UCSD-AML1 (cell line): ENCODE measurements around the gene MARCOL.

ENCODE experiments used
- DNase-seq: peaks from one replicate; lab custom pipeline; 2025; ENCODE audit not compliant: unreplicated experiment; lab: John Stamatoyannopoulos, UW

MARCOL gene

GRCh38 chr5:148238418-148238794, at the start of gene MARCOL:
Gene MARCOL (plus strand): TSS chr5:148238525. CDS start chr5:148238598, 73 bp downstream.
- no peak for DNase-seq

GRCh38 chr5:148191010-148191409, 47.3 kb upstream of the MARCOL start:
- no peak for DNase-seq

GRCh38 chr5:148193202-148193601, 45.1 kb upstream of the MARCOL start:
- no peak for DNase-seq

- DNase-seq, result no peak
Observed at GRCh38 chr5:148201151-148201550, 37.2 kb upstream of the MARCOL start.

DNA sequence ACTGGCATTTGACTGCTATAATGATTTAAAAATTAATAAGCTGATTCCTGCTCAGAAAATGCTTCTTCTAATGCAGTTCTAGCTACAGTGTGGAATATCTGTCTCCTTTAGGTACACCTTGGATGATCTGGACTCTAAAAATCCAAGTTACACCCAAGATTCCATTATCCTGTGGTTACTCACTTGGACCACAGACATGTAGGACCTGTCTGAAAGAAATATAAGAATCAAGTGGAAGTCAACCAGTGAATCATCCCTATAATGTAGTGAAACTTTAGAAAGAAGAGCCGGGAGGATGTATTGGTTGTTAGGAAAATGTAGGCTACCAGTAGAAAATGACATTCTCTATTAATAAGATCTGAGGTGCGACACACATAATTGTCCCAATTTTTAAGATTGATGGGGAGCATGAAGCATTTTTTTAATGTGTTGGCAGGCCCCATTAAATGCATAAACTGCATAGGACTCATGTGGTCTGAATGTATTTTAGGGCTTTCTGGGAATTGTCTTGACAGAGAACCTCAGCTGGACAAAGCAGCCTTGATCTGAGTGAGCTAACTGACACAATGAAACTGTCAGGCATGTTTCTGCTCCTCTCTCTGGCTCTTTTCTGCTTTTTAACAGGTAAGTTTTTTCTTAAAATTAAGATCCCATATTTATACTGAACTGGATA, 35.7 kb upstream of the MARCOL start, which contains the start of gene SPINK6:
TSS of gene SPINK6 (plus strand) at position 512 of the 673 bp plus-strand sequence. CDS start at position 567, 55 bp downstream.
- no peak for DNase-seq

DNA sequence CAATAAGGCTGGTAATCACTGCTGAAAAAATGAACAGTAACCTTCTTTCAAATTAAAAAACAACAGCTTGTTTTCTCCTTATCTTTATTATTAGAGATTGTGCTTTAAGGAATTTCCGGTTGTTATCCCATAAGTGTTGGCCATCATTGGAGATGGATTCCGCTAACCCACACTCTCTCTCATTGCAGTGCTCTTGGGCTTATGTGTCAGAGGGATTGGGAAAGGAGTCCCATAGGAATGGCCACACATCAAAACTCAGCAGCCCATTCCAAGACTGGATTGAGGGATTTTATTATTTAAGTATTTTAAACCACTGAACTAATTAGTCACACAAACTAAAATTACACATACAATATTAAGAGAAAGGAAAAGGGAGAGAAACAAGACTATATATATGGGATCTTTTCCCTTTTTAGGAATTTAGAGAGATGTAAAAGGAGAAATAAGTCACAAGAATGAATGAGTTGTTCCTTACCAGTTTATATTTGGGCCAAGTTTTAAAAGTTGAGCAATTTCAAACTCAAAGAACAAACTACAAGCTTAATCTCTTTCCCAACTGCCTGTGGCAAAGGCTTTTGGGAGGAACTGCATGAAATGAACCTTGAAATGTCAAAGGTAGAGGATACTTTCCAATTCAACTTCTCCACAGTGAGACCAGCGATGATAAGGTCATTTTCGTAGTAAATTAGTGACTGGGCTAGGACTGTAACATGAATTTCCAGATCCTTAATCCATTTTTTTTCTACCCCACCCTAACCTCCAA, 33.1 kb upstream of the MARCOL start:
- no peak for DNase-seq

- no peak for DNase-seq
Observed at GRCh38 chr5:148205865-148206264, 32.5 kb upstream of the MARCOL start.

GRCh38 chr5:148206620-148207019, 31.7 kb upstream of the MARCOL start:
- no peak for DNase-seq

DNA sequence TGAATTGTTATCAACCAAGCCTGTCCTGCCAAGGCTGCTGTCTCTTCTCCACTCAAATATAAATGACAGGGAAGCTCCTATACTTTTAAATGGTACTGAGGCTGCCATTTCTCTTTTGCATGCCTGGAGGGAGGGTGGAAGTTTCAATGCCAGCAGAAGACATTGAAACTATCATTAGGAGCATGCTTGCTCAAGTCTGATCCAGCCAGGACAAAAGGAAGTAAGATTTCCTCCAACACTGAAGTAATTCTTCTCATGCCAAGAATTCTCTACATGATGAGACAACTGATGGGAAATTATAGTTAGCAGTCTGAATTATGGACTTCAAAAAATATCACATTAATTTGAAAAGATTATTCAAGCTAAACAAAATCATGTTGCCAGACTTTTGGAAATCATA, 30.1 kb upstream of the MARCOL start:
- DNase-seq, result no peak

DNA sequence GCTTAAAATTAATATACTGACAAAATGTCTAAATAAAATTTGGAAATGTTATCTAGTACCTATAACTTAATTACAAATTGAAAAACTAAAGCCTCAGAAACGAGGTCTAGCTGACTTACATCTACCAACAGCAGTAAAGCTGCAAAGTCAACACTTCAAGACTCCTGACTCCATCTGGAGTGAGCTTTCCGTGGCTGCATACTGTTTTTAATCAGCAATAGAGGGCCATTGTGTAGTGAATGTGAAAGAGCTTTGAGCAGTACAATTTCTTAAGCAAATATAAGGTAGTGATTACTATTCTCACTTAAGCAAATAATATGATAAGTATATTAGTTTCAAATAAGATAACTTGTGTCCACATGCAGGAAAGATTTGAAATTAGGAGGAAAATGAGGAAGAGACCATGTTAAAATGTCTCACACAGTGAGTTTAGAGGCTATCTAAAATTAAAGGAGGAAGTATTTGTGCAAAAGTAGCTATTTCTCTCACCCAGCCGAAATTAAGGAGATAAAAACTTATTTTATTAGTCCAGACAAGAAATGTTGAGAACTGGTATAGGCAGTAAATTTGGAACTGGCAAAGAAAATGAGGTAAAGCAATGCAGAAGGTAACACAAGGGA, 29.1 kb upstream of the MARCOL start:
- DNase-seq, result no peak

DNA sequence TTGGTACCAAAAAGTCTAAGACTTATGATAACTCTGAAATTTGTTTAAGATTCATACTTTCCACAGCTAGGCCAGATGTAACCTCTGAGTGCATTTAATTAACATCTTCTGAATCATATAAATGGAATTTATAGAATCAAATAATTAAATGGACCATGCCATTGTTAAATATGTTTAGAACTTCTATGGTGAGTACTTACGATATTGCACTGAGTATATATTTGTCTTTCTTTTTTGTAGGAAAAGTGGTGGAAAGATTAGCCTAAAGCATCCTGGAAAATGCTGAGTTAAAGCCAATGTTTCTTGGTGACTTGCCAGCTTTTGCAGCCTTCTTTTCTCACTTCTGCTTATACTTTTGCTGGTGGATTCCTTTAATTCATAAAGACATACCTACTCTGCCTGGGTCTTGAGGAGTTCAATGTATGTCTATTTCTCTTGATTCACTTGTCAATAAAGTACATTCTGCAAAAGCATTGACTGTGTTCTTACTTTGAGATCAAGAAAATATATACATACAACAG, 23.6 kb upstream of the MARCOL start:
- no peak for DNase-seq

- DNase-seq, result no peak
Observed at GRCh38 chr5:148221508-148221907, 16.8 kb upstream of the MARCOL start.

- DNase-seq, result no peak
Observed at GRCh38 chr5:148224117-148224742, 14.1 kb upstream of the MARCOL start.

DNA sequence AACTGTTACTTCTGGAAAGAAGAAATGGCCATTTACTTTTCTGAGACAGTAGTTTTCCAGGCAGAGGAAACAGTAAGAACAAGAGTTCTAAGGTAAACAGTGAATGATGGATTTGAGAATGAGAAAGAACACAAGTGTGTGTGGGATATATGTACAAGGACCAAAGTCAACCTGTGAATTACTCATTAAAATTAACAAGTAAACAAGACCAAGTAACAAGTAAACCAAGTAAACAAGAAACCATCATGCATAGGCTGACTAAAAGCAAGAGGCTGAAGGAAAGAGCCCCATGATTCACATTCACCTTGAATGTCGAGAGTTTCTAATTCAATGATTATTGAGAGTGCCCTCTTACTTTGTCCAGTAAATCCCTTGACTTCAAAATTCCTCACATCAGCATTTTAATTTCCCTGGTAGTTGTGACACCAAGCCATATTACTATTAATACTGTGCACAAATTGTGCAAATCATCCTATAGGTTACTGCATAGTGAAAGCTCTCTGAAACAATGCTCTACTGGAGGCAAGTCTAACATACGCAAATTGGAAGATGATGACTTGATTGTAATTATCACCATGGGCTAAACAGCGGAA, 9.8 kb upstream of the MARCOL start:
- DNase-seq, result no peak

DNA sequence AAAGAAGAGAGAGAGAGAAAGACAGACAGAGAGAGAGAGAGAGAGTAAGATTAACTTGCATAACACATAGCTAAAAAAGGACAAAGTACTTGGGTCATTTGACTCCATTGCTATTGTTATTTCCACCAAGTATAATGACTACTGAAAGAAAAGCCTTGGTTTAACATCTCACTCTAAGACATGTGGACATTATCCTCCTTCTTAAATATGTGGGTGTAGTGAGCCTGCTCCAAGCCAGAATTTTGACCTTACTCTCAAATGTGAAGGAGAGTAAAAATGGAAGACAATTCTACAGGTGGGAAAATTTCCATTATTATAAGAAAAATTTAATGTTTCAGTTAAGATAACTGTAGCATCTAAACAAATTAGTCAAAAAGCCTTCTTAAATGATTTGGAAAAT, 8.5 kb upstream of the MARCOL start:
- DNase-seq, result no peak

GRCh38 chr5:148230240-148230639, 8.1 kb upstream of the MARCOL start:
- no peak for DNase-seq

- DNase-seq, result no peak
Observed at GRCh38 chr5:148237785-148238417, 424 bp upstream of the MARCOL start.

GRCh38 chr5:148248894-148249293, 10.6 kb downstream of the MARCOL start:
- no peak for DNase-seq

DNA sequence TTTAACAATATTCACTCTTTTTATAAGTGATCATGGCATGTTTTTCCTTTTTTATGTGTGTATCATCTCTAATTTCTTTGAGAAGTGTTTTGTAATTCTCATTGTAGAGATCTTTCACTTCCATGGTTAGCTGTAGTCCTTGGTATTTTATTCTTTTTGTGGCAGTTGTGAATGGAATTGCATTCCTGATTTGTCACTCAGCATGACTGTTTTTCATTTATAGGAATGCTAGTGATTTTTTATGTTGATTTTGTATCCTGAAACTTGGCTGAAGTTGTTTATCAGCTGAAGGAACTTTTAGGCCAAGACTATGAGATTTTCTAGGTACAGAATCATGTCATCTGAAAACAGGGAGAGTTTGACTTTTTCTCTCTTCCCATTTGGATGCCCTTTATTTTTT, 17.1 kb downstream of the MARCOL start:
- no peak for DNase-seq

GRCh38 chr5:148259288-148259687, 21.0 kb downstream of the MARCOL start:
- DNase-seq, result no peak

DNA sequence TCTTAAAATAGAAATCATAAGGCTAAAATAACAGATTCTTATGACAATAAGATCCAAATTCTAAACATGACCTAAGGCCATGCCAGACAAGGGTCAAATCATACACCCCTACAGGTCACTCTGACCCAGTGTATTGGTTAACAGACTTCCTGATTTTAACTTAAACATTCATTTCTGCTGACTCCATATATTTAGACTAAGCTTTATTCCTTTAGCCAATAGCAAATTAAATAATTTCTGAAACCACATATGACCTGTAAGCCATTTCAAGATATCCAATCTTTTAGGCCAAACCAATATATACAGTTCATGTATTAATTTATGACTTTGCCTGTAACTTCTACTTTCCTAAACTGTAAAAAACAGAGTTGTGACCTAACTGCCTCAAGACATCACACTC, 22.9 kb downstream of the MARCOL start:
- DNase-seq, result no peak
